Heart right ventricle (tissue), 16 donors: Measurements from ENCODE around the gene CD9. TPM values are rescaled to one million over a fixed set of nuclear protein-coding genes. Genes with fewer than 3 reads are reported as not detected.

Source experiments
- ATAC-seq, 8 donors: fragments of 200-7000 bp; cut with Tn5 transposase; one replicate each; pipeline ENCODE4 v1.9.1; 2020; ENCODE audit warnings: mild to moderate bottlenecking in 8 of 8, moderate library complexity in 8 of 8, moderate number of reproducible peaks in 1 of 8
- DNase-seq, 2 donors: peaks; one replicate each; pipeline ENCODE4 v3.0.0-alpha.2; 2020
- H3K27ac ChIP-seq, 10 donors: fragments of 200-600 bp; sonication (generic) in 2 of 10; one replicate each; pipeline versions ENCODE4 v1.5.0 to v1.8.0; 2020 to 2022; ENCODE audit warnings: mild to moderate bottlenecking in 3 of 10
- H3K27me3 ChIP-seq, 7 donors: fragments of 200-600 bp; one replicate each; pipeline ENCODE4 v1.8.0; 2021 to 2022; ENCODE audit warnings: mild to moderate bottlenecking in 2 of 7
- H3K36me3 ChIP-seq, 9 donors: fragments of 200-600 bp; sonication (generic) in 1 of 9; one replicate each; pipeline versions ENCODE4 v1.5.0 to v1.8.0; 2020 to 2022; ENCODE audit warnings: mild to moderate bottlenecking in 2 of 9
- H3K4me1 ChIP-seq, 9 donors: fragments of 200-600 bp; sonication (generic) in 1 of 9; one replicate each; pipeline versions ENCODE4 v1.5.0 to v1.8.0; 2020 to 2022; ENCODE audit warnings: mild to moderate bottlenecking in 4 of 9
- H3K4me3 ChIP-seq, 10 donors: fragments of 200-600 bp; sonication (generic) in 2 of 10; one replicate each; pipeline versions ENCODE4 v1.5.0 to v1.8.0; 2020 to 2022; ENCODE audit warnings: mild to moderate bottlenecking in 7 of 10, moderate library complexity in 2 of 10
- H3K9me3 ChIP-seq, 11 donors: fragments of 200-600 bp in 10 of 11; sonication (generic) in 2 of 11; one replicate each; pipeline versions ENCODE4 v1.5.0 to v1.8.0; 2013 to 2022; ENCODE audit warnings: mild to moderate bottlenecking in 2 of 11, control low read depth in 1 of 11, moderate library complexity in 1 of 11
- CTCF ChIP-seq, 9 donors: fragments of 200-600 bp; sonication (generic) in 2 of 9; IDR thresholded peaks; one replicate each; pipeline versions ENCODE4 v1.5.0 to v1.8.0; 2021 to 2022; ENCODE audit warnings: antibody characterized with exemption in 9 of 9, mild to moderate bottlenecking in 5 of 9, moderate library complexity in 1 of 9
- WGBS, 2 donors: extraction: QIAGEN DNeasy Blood & Tissue Kit; methylation state at CpG; one replicate each; pipeline ENCODE4 v1.1.7; 2013; ENCODE audit warnings: inconsistent platforms in 1 of 2; 5-methylcytosine and 5-hydroxymethylcytosine counted together
- intact Hi-C, 10 donors: fragments of 100-400 bp; cut with DNase I; formaldehyde crosslinking; loops; one replicate each; pipeline versions ENCODE4 v1.11.1 to v1.14.2; 2022
- polyA plus RNA-seq, 2 donors: library from polyadenylated mRNA; stranded (reverse); fragments of 200-250 nt; gene quantifications; one replicate each; pipeline ENCODE4 v1.2.3, GENCODE V29; 2013
- total RNA-seq, 10 donors: library from RNA; stranded (reverse); fragmentation: NEBNext Ultra II Directional in 3 of 10; extraction: Animal tissue kit (Norgen Biotek cat#: 25700) in 3 of 10; gene quantifications; one replicate each; pipeline versions ENCODE4 v1.2.1 to v1.2.4, GENCODE V29; 2021 to 2023
- donor health status: Arrhythmogenic right ventricular cardiomyopathy.
- donor health status: ischemic (EF 13 %, LVEDD 7.1; RV severe dilation, severe dysfunction).
- donor health status: healthy with polysubstance abuse.
- donor health status: DM: no; HTN: yes; CAD: no.
- donor health status: DM: no; HTN: no; CAD: no.
- donor health status: ischemic (EF 25% LVEDD 6.9; RV normal size, moderate dysfunction).
- donor health status: ischemic (EF 25% LVEDD 5.7; RV mildly dilated, moderate dysfunction).
- donor health status: healthy.
- donor health status: DM: yes; HTN: yes; CAD: no.
- donor health status: Ischemic cardiomyopathy.
- donor health status: ischemic (EF 35%, LVEDD 5.7; RV mildly dilated, moderate dysfunction).
- donor health status: nonischemic (EF 11% LVEDD 7.7; RV severe dilation, severe dysfunction).
- donor health status: DM: yes; HTN: yes; CAD: no.
- donor health status: PGD.
- donor health status: ischemic (EF 29% LVEDD 5.4; RV normal size, mild dysfunction).
- donor health status: nonischemic (EF 23%, LVEDD 6.1; RV moderate dilation, normal function).

CD9 gene
- total and polyA plus RNA-seq, 12 donors = 24.8 to 109 (median 54.2) TPM

DNA sequence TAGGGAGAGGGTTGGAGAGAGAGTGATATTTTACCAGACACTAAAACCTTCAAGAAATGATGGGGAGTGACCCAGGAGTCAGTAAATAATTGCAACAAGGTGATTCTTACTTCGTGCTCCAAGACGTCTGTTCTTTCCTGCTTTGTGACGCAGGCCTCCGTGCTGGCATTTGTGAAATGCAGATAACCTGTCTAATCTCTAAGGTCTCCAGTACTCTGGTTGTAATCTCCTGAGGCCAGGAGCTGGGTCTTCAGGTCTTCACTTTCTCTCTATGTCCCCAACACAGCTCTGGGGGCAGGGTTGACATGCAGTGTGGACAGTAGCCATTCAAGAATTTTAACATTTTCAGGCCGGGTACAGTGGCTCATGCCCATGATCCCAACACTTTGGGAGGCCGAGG is 53.1 kb downstream of the CD9 start:
- Histone ChIP-seq H3K27ac (no peak overlapping the region), H3K4me3 (no peak overlapping the region), H3K27me3 (no peaks in the 10 kb centered on the region), H3K9me3 (peaks cover 0 to 11% (median 4%) of the 10 kb centered on the region in 11 donors), H3K36me3 (no peaks in the 10 kb centered on the region), H3K4me1 (no peaks in the 10 kb centered on the region)
- no peak for ATAC-seq
- WGBS, 2 donors = 83 to 85% methylated on average over 6 of the region's 6 CpGs
- TF ChIP-seq CTCF (IDR thresholded peaks at IDR 0.05) = no peak
- intact Hi-C loops = no loop called here
- DNase-seq = no peak

DNA sequence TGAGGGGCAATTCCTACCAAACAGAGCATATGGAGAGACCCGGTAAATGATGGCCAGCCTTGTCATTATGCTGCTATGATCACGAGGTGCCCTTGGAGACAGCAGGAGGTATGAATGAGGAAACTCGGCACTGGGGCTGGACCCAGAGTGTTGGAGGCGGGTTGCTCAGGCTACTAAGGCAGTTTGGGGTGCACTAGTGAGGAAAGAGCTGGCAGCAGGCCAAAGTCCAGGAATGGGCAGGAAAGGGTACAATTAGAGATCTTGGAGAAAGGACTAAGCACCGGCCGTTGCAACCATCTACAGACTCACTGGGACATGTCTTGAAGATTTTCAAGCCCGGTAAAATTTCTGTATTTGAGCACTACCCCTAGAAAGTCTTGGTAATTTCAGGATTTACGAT is 54.3 kb downstream of the CD9 start:
- WGBS, 2 donors = 92% methylated on average over 8 of the region's 8 CpGs
- TF ChIP-seq CTCF (IDR thresholded peaks at IDR 0.05) = no peak
- Histone ChIP-seq H3K36me3 (no peaks in the 10 kb centered on the region), H3K27me3 (no peaks in the 10 kb centered on the region), H3K27ac (no peak overlapping the region), H3K4me3 (no peak overlapping the region), H3K4me1 (no peaks in the 10 kb centered on the region), H3K9me3 (peaks cover 0 to 17% (median 5%) of the 10 kb centered on the region in 11 donors)
- ATAC-seq = no peak
- intact Hi-C loops = no loop called here
- no peak for DNase-seq

- Histone ChIP-seq H3K4me3 (no peak overlapping the region), H3K27ac (no peak overlapping the region), H3K36me3 (no peaks in the 10 kb centered on the region), H3K27me3 (no peaks in the 10 kb centered on the region), H3K9me3 (peaks cover 0 to 17% (median 5%) of the 10 kb centered on the region in 11 donors), H3K4me1 (no peaks in the 10 kb centered on the region)
- TF ChIP-seq CTCF (IDR thresholded peaks at IDR 0.05) = no peak
- 96 to 98% methylated on average over 6 of the region's 6 CpGs for WGBS, 2 donors
- intact Hi-C loops = no loop called here
- DNase-seq (no peak), ATAC-seq (no peak)
Observed at GRCh38 chr12:6257007-6257406, 56.8 kb downstream of the CD9 start.

- no peak overlapping the region for H3K4me3 ChIP-seq
- no peaks in the 10 kb centered on the region for H3K27me3 ChIP-seq
- WGBS, 2 donors = 85 to 86% methylated on average over 3 of the region's 3 CpGs
- TF ChIP-seq CTCF (IDR thresholded peaks at IDR 0.05) = no peak
- no peaks in the 10 kb centered on the region for H3K4me1 ChIP-seq
- H3K36me3 ChIP-seq = no peaks in the 10 kb centered on the region
- peaks cover 0 to 16% (median 5%) of the 10 kb centered on the region in 11 donors for H3K9me3 ChIP-seq
- no peak for ATAC-seq
- intact Hi-C loops = no loop called here
- no peak for DNase-seq
- H3K27ac ChIP-seq = no peak overlapping the region
Observed at GRCh38 chr12:6262211-6262610, 62.0 kb downstream of the CD9 start.
